Spleen (tissue), 11 donors: Measurements from ENCODE around the gene LRRC56. TPM values are rescaled to one million over a fixed set of nuclear protein-coding genes. Genes with fewer than 3 reads are reported as not detected.

Source experiments
- DNase-seq: peaks from one replicate; pipeline ENCODE4 v3.0.0-alpha.2; 2020
- H3K27ac ChIP-seq, 8 donors: fragments of 200-600 bp; sonication (generic) in 7 of 8; 1 replicate in 4 of 8; 2 replicates in 4 of 8; pipeline versions ENCODE4 v1.5.0 to v1.8.0; 2016 to 2021; ENCODE audit warnings: inconsistent platforms in 4 of 8, mild to moderate bottlenecking in 4 of 8, moderate library complexity in 1 of 8
- H3K27me3 ChIP-seq, 7 donors: fragments of 200-600 bp; sonication (generic) in 6 of 7; replicated peaks in 1 of 7; 1 replicate in 4 of 7; 2 replicates in 3 of 7; pipeline versions ENCODE4 v1.5.0 to v1.8.0; 2016 to 2021; ENCODE audit warnings: inconsistent platforms in 3 of 7, mild to moderate bottlenecking in 1 of 7
- H3K36me3 ChIP-seq, 6 donors: fragments of 200-600 bp; sonication (generic) in 5 of 6; 1 replicate in 4 of 6; 2 replicates in 2 of 6; pipeline versions ENCODE4 v1.5.0 to v1.8.0; 2016 to 2021; ENCODE audit warnings: inconsistent platforms in 2 of 6
- H3K4me1 ChIP-seq, 6 donors: fragments of 200-600 bp; sonication (generic) in 5 of 6; 1 replicate in 3 of 6; 2 replicates in 3 of 6; pipeline versions ENCODE4 v1.5.0 to v1.8.0; 2016 to 2021; ENCODE audit warnings: inconsistent platforms in 3 of 6
- H3K4me3 ChIP-seq, 8 donors: fragments of 200-600 bp; sonication (generic) in 7 of 8; 1 replicate in 4 of 8; 2 replicates in 4 of 8; pipeline versions ENCODE4 v1.5.0 to v1.8.0; 2016 to 2021; ENCODE audit warnings: inconsistent platforms in 4 of 8, mild to moderate bottlenecking in 4 of 8, moderate library complexity in 2 of 8
- H3K9me3 ChIP-seq, 8 donors: fragments of 200-600 bp; sonication (generic) in 7 of 8; 1 replicate in 4 of 8; 2 replicates in 4 of 8; pipeline versions ENCODE4 v1.5.0 to v1.8.0; 2016 to 2021; ENCODE audit warnings: inconsistent platforms in 4 of 8
- CTCF ChIP-seq, 11 experiments: fragments of 200-600 bp in 7 of 11; fragments of 450-650 bp in 4 of 11; sonication (generic) in 4 of 11; IDR thresholded peaks in 8 of 11; conservative IDR thresholded peaks in 3 of 11; 1 replicate in 7 of 11; 2 replicates in 4 of 11; pipeline versions ENCODE4 v1.4.0 to v1.8.0; 2016 to 2021; ENCODE audit warnings: antibody characterized with exemption in 11 of 11, inconsistent platforms in 4 of 11, mild to moderate bottlenecking in 1 of 11
- POLR2A ChIP-seq, 3 donors: fragments of 450-650 bp; IDR thresholded peaks; one replicate each; pipeline ENCODE4 v1.5.1; 2017; ENCODE audit warnings: antibody characterized with exemption in 3 of 3, mild to moderate bottlenecking in 1 of 3
- POLR2AphosphoS5 ChIP-seq, 3 donors: sonication (generic); formaldehyde crosslinking; IDR thresholded peaks; one replicate each; pipeline ENCODE4 v1.5.1; 2017; ENCODE audit warnings: antibody characterized with exemption in 3 of 3
- WGBS, 5 donors: extraction: QIAGEN DNeasy Blood & Tissue Kit in 3 of 5; methylation state at CpG; one replicate each; pipeline versions ENCODE4 v1.1.5 to v1.1.7; 2013 to 2018; 5-methylcytosine and 5-hydroxymethylcytosine counted together
- intact Hi-C: fragments of 100-400 bp; cut with DNase I; formaldehyde crosslinking; loops from one replicate; pipeline ENCODE4 v1.15.0; 2023; ENCODE audit warnings: low total_unique reads
- polyA plus RNA-seq, 3 donors: library from polyadenylated mRNA; stranded (reverse); fragments of 200-250 nt; gene quantifications; one replicate each; pipeline ENCODE4 v1.2.1, GENCODE V29; 2013
- total RNA-seq, 7 donors: library from RNA; depleted of rRNA in 3 of 7; stranded (reverse); fragments of >200 nt in 3 of 7; fragmentation: NEBNext Ultra II Directional in 4 of 7; extraction: Animal tissue kit (Norgen Biotek cat#: 25700) in 4 of 7; gene quantifications; one replicate each; pipeline versions ENCODE4 v1.1.0 to v1.2.1, GENCODE V29; 2016 to 2021
- donor health status: healthy with polysubstance abuse.
- donor health status: DM: no; HTN: no; CAD: no; lungs with moderate emphysema.
- donor health status: DM: no; HTN: no; CAD: no.
- donor health status: Bipolar disorder and iron deficiency.
- donor health status: healthy.
- donor health status: DM: no; HTN: no; CAD: no.
- donor health status: DM: yes; HTN: yes; CAD: no.

Gene LRRC56
- total and polyA plus RNA-seq, 10 donors, result 1.0 to 4.6 (median 2.3) TPM

- H3K27me3 ChIP-seq, result peaks cover 2 to 72% (median 37%) of the 10 kb centered on the region in 7 donors
These were observed 17.3 kb downstream of the LRRC56 start for GRCh38 chr11:554428-555226.

GRCh38 chr11:555227-555779 lies 18.0 kb downstream of the LRRC56 start:
- peak overlapping the region in 3 of 8 donors; percentile 1 to 48 (median 31) for H3K27ac ChIP-seq
- intact Hi-C loops, result loop anchor here (10.0 kb wide), 1 partner anchor 169 kb away; no protein-coding TSS in a partner anchor

More at GRCh38 chr11:554428-555226, 17.3 kb downstream of the LRRC56 start:
- TF ChIP-seq POLR2A (IDR thresholded peaks at IDR 0.05), result no peak
- peak; percentile 60 to 75 (median 63) for TF ChIP-seq POLR2AphosphoS5 (IDR thresholded peaks at IDR 0.05)
- TF ChIP-seq CTCF (IDR thresholded peaks at IDR 0.05 in 8 of 11, conservative IDR thresholded peaks at IDR 0.05 in 3 of 11), result peak; percentile 36 to 88 (median 67)
- peak; percentile 95 for DNase-seq
- 13 to 45% (median 18%) methylated on average over 18 to 56 of the region's 60 CpGs for WGBS, 5 donors
- Histone ChIP-seq H3K4me1 (peaks cover 5 to 45% (median 28%) of the 10 kb centered on the region in 6 donors), H3K27ac (peak overlapping the region in 1 of 8 donors; percentile 31), H3K9me3 (no peaks in the 10 kb centered on the region), H3K36me3 (peaks cover 0 to 6% (median 0%) of the 10 kb centered on the region in 6 donors), H3K4me3 (peak overlapping the region; percentile 20 to 73 (median 40))
- intact Hi-C loops, result loop anchor here (10.0 kb wide), 1 partner anchor 170 kb away; no protein-coding TSS in a partner anchor

GRCh38 chr11:555780-556661 lies 18.7 kb downstream of the LRRC56 start:
- peak overlapping the region in 3 of 8 donors; percentile 1 to 48 (median 31) for H3K27ac ChIP-seq
- H3K27me3 ChIP-seq, result peaks cover 2 to 73% (median 37%) of the 10 kb centered on the region in 7 donors
- WGBS, 5 donors, result 1 to 6% (median 3%) methylated on average over 24 to 104 of the region's 104 CpGs
- H3K9me3 ChIP-seq, result no peaks in the 10 kb centered on the region
- H3K36me3 ChIP-seq, result peaks cover 0 to 4% (median 0%) of the 10 kb centered on the region in 6 donors
- peak overlapping the region; percentile 20 to 73 (median 42) for H3K4me3 ChIP-seq
- TF ChIP-seq POLR2AphosphoS5 (IDR thresholded peaks at IDR 0.05) (peak in 1 of 3 donors; percentile 29), CTCF (IDR thresholded peaks at IDR 0.05 in 8 of 11, conservative IDR thresholded peaks at IDR 0.05 in 3 of 11) (no peak)
- intact Hi-C loops, result loop anchor here (10.0 kb wide), 1 partner anchor 169 kb away; no protein-coding TSS in a partner anchor
- no peak for DNase-seq
- H3K4me1 ChIP-seq, result peaks cover 10 to 55% (median 37%) of the 10 kb centered on the region in 6 donors

More at GRCh38 chr11:555227-555779, 18.0 kb downstream of the LRRC56 start:
- peak overlapping the region; percentile 20 to 73 (median 42) for H3K4me3 ChIP-seq
- H3K27me3 ChIP-seq, result peaks cover 2 to 73% (median 37%) of the 10 kb centered on the region in 7 donors
- H3K4me1 ChIP-seq, result peaks cover 9 to 52% (median 35%) of the 10 kb centered on the region in 6 donors
- TF ChIP-seq POLR2AphosphoS5 (IDR thresholded peaks at IDR 0.05) (no peak), CTCF (IDR thresholded peaks at IDR 0.05 in 8 of 11, conservative IDR thresholded peaks at IDR 0.05 in 3 of 11) (peak in 1 of 11 experiments; percentile 9), POLR2A (IDR thresholded peaks at IDR 0.05) (no peak)
- no peak for DNase-seq
- no peaks in the 10 kb centered on the region for H3K9me3 ChIP-seq
- WGBS, 5 donors, result 1 to 2% (median 1%) methylated on average over 10 to 57 of the region's 57 CpGs
- peaks cover 0 to 6% (median 0%) of the 10 kb centered on the region in 6 donors for H3K36me3 ChIP-seq
